Cortex of kidney (tissue), 1 donor: ENCODE measurements around the gene SYT13.

ENCODE experiments used
- DNase-seq: peaks from one replicate; lab custom pipeline; 2025; lab: John Stamatoyannopoulos, UW

The SYT13 gene, protein sequence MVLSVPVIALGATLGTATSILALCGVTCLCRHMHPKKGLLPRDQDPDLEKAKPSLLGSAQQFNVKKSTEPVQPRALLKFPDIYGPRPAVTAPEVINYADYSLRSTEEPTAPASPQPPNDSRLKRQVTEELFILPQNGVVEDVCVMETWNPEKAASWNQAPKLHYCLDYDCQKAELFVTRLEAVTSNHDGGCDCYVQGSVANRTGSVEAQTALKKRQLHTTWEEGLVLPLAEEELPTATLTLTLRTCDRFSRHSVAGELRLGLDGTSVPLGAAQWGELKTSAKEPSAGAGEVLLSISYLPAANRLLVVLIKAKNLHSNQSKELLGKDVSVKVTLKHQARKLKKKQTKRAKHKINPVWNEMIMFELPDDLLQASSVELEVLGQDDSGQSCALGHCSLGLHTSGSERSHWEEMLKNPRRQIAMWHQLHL

DNA sequence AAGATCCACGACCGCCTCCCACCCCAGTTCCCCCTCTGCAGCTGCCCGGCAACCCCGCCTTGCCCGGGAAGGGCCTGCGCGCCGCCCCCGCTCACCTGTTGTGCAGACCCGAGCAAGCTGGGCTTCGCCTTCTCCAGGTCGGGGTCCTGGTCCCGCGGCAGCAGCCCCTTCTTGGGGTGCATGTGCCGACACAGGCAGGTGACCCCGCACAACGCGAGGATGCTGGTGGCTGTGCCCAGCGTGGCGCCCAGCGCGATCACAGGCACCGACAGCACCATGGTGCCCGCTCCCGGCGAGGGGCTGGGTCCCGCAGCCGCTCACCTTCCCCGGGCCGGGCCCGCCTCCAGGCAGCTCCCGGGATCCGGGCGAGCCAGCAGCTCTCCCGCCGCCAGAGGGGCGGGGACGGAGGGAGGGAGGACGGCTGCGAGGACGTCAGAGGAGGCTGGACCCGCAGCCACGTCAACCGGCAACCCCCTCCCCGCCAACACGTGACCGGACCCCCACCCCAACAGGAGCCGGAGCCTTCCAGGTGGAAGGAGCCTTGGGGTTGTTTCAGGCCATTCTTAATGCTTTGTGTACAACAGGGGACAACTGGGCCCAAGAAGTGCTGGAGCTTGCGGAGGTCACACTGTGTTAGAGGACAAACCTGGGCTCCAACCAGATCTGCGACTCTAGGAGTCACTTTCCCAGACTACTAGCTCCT, at the start of gene SYT13:
Gene SYT13, minus strand, starts transcription at position 412 of the 703 bp plus-strand sequence. Its CDS starts 134 bp downstream, at position 278.
- no peak for DNase-seq

DNA sequence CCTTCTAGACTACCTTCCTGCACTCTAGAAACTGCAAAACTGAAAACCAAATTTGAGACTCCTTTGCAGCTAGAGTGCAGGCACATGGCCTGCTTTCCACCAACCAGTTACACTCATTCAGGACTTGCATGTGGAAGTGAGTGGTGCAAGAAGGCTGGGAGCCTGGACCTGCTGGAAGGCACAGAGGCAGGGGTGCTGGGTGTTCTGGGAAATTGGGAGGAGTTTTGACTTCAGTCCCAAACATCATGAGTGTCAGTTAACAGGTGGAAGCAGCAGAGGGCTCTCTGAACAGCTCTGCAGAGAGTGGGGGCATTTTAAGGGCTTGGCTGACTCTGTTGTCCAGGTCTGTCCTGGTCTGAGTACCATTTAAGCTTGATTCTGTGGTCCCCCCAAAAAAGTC, 49.3 kb upstream of the SYT13 start:
- no peak for DNase-seq

DNA sequence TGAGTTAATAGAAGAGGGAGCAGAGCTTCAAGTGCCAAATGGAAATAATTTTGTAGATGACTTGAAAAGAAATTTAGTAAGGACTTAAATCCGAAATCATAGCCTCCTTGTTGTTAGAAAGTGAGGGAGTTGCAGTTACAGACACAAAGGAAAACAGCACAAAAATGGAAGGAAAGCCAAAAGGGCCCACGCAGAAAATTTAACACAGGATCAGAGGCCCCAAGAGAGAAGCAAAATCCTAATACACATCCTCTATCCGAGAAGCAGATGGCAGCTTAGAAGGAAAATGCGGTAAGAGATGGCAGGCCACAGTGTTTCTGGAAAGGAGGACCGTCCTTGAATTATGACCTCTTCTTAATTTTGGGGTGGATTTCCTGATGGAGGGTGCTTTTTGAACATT, 48.7 kb upstream of the SYT13 start:
- no peak for DNase-seq

DNA sequence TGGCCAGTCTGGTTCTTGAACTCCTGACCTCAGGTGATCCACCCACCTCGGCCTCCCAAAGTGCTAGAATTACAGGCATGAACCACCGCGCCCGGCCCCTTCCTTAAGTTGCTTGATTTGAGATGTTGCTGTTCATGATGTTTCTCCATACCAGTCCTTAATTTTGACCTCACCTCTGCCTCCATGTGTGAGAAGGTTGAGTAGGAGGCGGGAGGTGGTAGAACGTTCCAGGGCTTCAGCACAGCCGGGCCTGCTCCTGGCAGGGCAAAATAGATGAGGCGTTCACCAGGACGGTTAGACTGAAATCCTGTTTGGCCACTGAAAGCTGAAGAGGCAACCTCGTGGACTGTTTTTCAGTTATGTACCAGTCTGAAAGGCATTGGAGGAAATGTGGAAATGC, 48.3 kb upstream of the SYT13 start:
- no peak for DNase-seq

DNA sequence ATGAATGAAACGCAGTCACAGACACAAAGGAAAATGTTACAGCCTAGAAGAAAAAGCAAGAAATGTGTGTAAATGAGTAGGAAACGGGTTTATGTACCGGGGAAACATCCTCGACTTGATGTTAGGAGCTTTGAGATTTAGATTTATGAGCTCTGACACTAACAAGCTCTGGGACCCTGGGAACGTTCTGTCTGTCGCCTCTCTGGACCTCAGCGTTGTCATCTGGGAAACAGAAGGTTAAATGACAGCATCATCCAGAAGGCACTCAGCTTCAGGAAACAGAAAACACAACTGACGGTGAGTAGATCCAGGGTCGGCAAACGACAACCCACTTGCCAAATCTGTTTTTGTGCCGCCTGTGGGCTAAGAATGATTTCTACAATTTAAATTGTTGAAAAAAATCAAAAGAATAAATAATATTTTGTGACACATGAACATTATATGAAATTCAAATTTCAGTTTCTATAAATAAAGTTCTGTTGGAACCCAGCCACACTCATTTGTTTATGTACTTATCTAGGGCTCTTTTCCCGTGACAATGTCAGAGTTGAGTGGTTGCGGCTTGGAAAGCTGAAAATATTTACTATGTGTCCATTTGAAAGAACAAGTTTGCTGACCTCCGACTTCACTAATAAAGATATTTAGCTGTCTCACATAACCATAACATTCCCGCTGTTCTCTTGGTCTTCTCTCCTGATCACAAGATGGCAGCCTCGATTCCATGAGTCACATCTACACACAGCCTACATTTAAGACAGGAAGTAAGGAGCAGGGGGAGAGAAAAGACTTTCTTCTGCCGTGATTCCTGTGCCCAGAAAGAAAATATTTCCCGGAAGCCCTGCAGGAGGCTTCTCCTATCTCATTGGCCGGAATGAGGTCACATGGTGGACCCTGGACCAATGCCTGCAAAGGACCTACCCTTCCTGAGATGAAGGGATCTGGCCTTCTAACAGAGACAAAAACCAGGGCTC, 47.1 kb upstream of the SYT13 start:
- DNase-seq = no peak

DNA sequence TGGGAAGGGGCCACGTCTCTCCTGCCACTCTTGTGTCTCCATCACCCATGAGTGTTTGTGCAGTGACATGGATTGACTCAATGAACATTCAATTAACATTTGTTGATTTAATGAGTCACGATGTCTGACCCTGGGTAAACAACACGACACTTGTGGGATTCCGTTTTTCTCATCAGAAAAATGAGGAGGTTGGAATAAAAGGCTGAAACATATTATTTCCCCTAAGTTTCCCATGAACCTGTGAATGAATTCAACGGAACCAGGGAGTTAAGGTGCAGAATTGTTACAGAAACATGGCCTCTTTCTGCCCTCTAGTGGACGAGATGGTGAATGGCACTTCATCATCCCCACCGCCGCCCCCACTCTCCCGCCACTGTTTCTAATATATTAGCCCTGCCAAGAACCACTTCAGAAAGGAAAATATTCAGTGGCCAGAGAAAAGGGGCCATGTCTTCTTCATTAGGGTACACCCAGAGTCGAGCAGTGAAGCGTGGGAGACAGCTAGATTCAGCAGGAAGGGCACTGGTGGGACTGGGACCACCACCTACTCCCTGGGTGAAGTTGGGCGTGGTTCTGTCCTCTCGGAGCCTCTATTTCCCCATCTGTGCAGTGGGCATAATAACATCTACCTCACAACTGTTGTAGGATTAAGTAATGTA, 46.3 kb upstream of the SYT13 start:
- DNase-seq = no peak

DNA sequence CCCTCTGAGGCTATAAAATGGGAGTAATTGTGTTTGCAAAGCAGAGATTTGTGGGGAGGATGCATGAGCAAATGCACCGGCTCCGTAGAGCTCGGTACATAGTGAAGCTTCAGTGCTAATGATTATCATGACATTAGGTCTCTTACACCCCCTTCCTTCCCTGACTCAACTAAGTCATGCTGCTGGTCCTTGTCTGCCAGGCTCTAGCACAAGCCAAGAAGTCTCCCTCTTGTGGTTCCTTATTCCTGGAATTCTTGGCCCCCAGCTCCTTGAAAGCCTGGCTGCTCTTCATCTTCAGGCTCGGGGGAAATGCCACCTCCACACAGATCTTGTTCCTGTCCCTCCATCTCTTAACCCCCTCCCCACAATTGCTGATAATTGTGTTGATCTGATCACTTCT, 45.7 kb upstream of the SYT13 start:
- DNase-seq = no peak

DNA sequence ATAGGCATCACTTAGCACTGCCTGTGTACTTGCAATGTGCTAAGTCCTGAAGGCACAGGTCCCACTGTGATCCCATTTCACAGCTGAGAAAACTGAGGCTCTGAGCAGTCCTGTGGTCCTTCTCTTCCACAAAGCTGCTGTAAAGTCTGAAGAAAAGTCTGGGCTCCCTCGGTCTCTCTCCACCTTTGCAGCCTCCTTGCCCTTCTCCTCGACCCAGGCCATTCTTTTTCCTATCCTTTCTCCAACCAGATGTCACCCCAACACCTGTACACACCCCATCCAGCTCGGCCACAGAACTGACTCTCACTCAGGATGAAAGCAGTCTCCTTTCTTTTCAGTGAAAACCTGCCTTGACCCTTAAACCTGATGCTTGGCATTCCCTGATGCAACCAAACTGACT, 42.6 kb upstream of the SYT13 start:
- no peak for DNase-seq

DNA sequence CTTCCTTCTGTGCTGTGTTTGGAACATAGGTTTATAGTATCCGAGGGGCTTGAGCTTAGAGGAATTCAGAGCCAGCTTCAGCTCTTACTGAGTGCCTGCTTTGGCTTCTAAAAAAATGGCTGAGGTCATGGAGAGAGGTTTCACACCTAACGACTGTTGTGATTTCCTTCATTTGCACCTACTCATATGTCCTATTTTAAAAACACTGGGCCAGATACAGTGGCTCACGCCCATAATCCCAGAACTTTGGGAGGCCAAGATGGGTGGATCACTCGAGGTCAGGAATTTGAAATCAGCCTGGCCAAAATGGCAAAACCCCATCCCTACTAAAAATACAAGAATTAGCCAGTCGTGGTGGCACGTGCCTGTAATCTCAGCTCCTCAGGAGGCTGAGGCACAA, 38.3 kb upstream of the SYT13 start:
- DNase-seq = no peak

DNA sequence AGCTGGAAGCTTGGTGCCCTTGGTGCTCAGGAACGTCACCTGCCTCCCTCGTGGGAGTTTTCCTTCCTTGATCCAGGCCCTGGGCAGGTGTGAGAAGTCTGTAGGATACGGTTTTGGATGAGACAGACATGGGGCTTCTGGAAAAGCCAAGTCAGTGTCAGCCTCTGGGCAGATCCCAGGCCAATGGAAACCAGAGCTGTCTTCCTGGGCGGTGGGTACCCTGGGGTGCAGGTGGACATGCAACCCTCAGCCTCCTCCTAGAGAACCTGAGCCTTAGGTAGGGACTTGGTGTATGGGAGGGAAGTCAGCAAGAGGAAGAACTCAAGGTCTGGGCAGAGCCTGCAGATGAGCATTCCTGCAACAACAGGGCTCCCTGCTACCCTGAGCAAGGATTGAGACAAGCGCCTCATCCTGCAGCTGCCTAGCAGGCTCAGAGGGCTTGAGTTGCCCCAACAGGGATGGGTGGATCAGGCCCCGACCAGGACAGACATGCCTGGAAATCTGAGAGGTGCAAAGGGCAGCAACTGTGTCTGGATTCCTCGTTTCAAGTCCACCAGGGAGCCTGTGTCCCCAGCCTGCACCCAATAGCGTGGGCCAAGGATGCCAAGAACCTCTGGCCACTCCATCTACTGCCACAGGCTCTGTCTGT, 37.6 kb upstream of the SYT13 start:
- no peak for DNase-seq

DNA sequence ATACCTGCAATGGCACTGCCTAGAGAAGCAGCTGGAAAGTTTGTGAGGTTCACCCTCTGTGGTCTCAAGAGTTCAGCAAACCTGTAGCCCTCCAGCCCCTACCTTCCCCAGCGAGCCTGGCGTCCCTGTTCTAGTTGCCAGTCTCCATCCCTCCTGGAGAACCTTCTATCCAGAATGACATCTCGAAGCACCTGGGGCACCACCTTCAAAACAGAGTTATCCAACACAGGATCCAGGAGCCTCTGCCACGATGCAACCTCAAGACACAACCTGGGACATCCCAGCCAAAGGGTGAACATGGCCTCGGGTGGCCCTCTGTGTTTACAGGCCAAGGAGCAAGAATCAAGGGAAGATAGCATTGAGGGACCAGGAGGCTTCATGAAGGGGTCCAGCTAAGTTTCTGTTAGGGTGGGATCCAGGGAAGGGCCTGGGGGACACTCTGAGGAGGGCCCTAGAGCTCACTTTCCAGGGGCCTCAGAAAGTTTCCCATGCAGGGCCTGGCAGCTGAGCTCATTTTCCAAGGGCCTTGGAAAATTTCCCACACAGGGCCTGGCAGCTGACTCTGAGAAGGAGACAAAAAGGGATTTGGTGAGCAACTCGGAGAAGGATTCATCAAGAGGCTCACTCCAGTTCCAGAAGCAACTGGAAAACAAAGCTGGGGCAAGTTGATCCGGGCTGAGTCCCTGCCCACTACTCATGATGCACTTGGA, 36.9 kb upstream of the SYT13 start:
- DNase-seq = no peak

DNA sequence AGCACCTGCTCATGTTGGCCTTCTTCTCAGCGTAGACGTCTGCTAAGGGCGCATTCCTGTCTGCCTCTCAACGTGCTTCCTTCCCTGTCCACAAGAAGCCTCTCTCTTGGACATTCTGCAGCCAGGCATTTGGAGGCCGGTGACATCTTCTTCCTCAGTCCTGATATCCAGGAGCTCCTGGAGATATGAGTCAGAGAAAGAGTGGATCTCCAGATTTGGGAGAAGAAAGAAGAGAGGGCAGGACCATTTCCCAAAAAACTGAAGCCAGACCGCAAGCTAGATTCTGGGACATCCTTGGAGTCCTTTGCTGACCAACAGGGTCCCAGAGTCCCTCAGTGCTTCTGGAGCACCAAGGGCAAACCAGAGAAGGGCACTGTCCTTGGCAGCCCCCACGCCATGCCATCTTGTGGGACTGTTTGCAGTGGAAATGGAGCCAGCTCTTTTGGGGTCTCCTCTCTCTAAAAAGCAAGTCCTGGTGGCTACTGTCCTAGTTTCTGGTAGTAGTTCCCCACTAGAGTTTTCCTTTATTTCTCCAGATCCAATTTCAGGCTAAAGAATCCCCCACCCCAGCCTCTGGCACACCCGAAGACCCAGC, 36.1 kb upstream of the SYT13 start:
- no peak for DNase-seq

DNA sequence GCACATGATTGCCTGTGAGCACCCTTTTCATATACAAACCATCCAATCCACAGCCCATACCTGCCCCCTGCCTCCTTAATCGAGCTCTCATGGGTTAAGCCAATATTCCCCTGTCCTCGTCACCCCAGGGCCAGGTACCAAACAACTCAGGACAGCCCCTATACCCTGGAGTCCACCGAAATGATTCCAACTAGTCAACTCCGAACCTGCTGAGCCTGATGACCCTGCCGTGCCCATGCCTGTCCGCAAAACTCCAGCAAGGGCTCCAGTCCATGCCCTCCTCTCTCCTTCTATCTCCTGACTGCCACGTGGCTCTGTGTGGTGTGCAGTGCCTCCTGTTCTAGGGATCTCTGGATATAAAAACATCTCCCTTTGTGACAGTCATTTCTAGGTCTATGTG, 35.5 kb upstream of the SYT13 start:
- DNase-seq = no peak

DNA sequence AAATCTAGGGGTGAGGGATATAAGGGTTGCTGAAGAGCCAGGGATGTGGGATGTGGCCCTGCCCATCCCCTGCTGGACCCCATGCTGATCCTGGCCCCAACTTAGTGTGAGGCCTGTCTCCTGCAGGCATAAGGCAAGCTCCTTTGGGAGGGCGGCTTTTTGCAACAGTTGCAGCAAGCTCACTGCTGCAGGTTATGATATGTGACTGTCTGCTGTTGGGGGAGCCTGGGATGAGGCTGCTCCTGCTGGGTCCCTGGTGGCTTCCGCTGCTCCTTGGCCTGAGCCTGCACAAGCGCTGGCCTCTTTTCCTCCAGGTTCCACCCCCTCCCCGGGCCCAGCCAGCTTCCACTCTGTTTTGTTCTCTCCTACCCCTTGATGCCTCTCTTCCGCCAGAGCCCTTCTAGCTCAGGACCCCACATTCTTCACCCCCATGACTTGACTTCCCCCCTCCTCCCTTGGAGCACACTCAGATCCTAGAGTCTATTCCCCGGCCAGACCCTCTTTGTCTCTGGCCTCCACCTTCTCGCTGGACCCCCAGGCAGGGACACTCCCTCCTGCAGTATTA, 35.0 kb upstream of the SYT13 start:
- no peak for DNase-seq

DNA sequence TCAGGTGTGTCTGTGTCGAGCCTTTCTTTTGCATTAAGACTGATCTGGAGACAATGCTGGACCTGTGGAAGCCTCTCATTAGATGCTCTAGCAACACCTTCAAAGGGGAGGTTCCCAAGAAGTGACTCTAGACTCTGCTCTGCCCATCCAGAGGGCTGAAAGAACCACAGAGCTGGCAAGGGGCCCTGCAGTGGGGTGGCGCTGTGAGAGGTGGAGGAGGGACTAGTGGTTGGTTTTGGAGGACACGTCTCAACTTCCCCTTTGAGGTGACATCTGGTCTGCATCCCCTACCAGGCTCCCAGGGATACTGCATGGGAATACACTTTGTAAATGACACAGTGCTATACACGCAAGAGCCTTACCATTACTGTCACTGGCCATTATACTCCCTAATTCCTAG, 34.2 kb upstream of the SYT13 start:
- no peak for DNase-seq

DNA sequence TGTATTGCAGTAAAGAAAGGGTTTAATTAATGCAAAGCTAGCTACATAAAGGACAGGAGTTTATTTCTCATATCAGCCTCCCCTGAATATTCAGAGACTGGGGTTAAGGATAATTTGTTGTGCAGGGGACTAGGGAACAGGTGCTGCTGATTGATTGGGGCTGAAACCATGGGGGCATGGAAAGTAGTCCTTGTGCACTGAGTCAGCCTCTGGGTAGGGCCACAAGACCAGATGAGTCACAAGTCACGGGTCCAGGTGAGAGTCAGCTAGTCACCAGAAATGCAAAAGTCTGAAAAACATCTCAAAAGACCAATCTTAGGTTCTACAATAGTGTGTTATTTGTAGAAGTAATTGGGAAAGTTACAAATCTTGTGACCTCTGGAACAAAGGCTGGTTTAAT, 32.9 kb upstream of the SYT13 start:
- no peak for DNase-seq

DNA sequence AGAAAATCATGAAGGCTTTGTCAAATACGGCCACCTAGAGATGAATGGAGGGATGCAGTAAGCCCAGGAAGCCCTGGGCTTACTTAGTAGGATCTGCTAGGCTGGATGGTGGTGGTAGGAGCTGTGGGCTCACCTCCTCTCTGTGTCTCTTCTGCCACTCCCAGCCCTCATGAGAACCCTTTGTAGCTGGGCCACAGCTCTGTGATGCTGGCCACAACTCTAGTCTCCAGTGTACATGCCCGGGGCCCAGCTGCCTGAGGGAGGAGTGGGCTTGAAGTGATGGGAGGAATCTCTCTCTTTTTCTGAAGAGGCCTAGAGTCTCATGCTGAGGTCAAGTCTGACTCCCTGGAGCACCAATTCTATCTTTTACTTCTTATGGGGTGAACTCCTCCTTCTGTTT, 32.4 kb upstream of the SYT13 start:
- DNase-seq = no peak

DNA sequence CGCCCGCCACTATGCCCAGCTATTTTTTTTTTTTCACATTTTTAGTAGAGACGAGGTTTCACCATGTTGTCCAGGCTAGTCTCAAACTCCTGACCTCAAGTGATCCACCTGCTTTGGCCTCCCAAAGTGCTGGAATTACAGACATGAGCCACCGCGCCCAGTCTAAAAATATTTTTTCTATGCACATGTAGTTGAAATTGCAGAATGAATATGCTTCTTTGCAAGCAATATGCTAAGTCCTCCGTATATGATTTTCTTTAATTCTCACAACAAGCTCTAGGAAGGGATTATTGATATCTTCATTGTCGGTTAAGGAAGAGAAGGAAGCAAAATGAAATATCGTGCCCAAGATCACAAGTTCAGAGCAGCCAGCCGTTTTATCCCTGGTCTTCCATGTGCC, 30.1 kb upstream of the SYT13 start:
- DNase-seq = no peak

DNA sequence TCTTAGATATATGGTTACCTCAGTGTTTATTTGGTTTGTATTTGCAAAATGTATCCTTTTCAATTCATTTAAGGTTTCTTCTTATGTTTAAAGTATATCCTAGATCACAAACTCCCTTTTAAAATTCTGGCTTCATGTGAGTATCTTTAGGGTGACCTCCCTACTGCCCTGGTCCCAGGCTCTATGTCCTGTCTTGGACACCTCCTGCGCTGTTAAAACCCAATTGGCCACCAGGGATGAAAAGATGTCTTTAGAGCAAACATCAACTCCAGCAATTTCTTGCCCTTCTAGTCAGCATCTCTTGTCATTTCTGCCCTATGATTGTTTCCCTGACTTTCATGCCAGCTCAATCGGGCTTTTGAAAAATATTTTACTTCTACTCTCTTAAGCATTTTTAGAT, 28.8 kb upstream of the SYT13 start:
- DNase-seq = no peak
